ENCODE results near the gene RBM10. TPM values are rescaled to one million over a fixed set of nuclear protein-coding genes. Genes with fewer than 3 reads are reported as not detected.

RBM10 gene
- total RNA-seq, 1 experiment from 2014 or later, result 56.9 TPM

- Histone ChIP-seq H3K4me1 (ENCODE audit: control insufficient read depth in 1 of 2, insufficient read depth in 2 of 2, low read length in 2 of 2) (no peaks in the 10 kb centered on the region), H3K9ac (ENCODE audit: low read length) (no peak overlapping the region), H3K79me2 (ENCODE audit: insufficient read depth, low read length) (no peaks in the 10 kb centered on the region), H3K9me2 (ENCODE audit: insufficient read depth) (no peaks in the 10 kb centered on the region), H4K20me1 (ENCODE audit: insufficient read depth) (no peaks in the 10 kb centered on the region), H3K27ac (ENCODE audit: low read depth, low read length) (no peak overlapping the region), H3K36me3 (ENCODE audit: control insufficient read depth in 1 of 2, insufficient read depth in 2 of 2, low read length in 2 of 2) (peaks cover 37 to 51% of the 10 kb centered on the region in 2 experiments), H3K9me3 (ENCODE audit: control insufficient read depth in 1 of 2, insufficient read depth in 1 of 2, low read depth in 1 of 2, low read length in 2 of 2) (no peaks in the 10 kb centered on the region), H3K27me3 (ENCODE audit: insufficient read depth, low read length) (no peaks in the 10 kb centered on the region), H3K4me3 (replicated peaks in 1 of 2; ENCODE audit: low read depth in 1 of 2, low read length in 2 of 2) (no peak overlapping the region), H2AFZ (ENCODE audit: low read depth, low read length, poor library complexity, severe bottlenecking) (no peak overlapping the region), H3K4me2 (ENCODE audit: low read length) (no peak overlapping the region)
- RAD21 ChIA-PET (ENCODE audit: low non-redundant PET in 1 of 2, low total read pairs in 2 of 2, uncharacterized antibody in 2 of 2, unreplicated experiment in 2 of 2), result no interaction called here
- CTCF ChIA-PET, result no interaction called here
- no peak for ATAC-seq
- BruUV-seq (replicated peaks), result no TSS peak
- intact Hi-C loops (cut with micrococcal nuclease), result no loop called here
- DNase-seq (ENCODE audit: low read depth, low spot score), result no peak
- POLR2A ChIA-PET, result no interaction called here
- no peak for TF ChIP-seq ELF1 (IDR thresholded peaks at IDR 0.05; ENCODE audit: borderline replicate concordance, low read depth)
- TF ChIP-seq ZNF274 (IDR thresholded peaks at IDR 0.05; ENCODE audit: low read depth, low read length), result no peak
- TF ChIP-seq POLR2AphosphoS5 (IDR thresholded peaks at IDR 0.05; ENCODE audit: low read depth, low read length), result no peak
- TF ChIP-seq, protein P1, sequence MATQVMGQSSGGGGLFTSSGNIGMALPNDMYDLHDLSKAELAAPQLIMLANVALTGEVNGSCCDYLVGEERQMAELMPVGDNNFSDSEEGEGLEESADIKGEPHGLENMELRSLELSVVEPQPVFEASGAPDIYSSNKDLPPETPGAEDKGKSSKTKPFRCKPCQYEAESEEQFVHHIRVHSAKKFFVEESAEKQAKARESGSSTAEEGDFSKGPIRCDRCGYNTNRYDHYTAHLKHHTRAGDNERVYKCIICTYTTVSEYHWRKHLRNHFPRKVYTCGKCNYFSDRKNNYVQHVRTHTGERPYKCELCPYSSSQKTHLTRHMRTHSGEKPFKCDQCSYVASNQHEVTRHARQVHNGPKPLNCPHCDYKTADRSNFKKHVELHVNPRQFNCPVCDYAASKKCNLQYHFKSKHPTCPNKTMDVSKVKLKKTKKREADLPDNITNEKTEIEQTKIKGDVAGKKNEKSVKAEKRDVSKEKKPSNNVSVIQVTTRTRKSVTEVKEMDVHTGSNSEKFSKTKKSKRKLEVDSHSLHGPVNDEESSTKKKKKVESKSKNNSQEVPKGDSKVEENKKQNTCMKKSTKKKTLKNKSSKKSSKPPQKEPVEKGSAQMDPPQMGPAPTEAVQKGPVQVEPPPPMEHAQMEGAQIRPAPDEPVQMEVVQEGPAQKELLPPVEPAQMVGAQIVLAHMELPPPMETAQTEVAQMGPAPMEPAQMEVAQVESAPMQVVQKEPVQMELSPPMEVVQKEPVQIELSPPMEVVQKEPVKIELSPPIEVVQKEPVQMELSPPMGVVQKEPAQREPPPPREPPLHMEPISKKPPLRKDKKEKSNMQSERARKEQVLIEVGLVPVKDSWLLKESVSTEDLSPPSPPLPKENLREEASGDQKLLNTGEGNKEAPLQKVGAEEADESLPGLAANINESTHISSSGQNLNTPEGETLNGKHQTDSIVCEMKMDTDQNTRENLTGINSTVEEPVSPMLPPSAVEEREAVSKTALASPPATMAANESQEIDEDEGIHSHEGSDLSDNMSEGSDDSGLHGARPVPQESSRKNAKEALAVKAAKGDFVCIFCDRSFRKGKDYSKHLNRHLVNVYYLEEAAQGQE (IDR thresholded peaks at IDR 0.05; ENCODE audit: low read depth), result no peak
- TF ChIP-seq EGR1 (IDR thresholded peaks at IDR 0.05; ENCODE audit: low read depth), result no peak
- no peak for TF ChIP-seq CBX3 (IDR thresholded peaks at IDR 0.05; ENCODE audit: low read depth)
- no peak for TF ChIP-seq CTCF (IDR thresholded peaks at IDR 0.05 in 2 of 3, conservative IDR thresholded peaks at IDR 0.05 in 1 of 3; ENCODE audit: borderline replicate concordance in 1 of 3, insufficient read depth in 1 of 3, low read depth in 2 of 3, low read length in 2 of 3)
- no peak for TF ChIP-seq POLR2A (IDR thresholded peaks at IDR 0.05; ENCODE audit: borderline replicate concordance, extremely low read depth, insufficient read depth, insufficient read length)
- no peak for TF ChIP-seq SIN3A (IDR thresholded peaks at IDR 0.05; ENCODE audit: low read depth)
- TF ChIP-seq TCF7L2 (IDR thresholded peaks at IDR 0.05; ENCODE audit: borderline replicate concordance, extremely low read depth, insufficient read depth, insufficient read length), result no peak
- no peak for TF ChIP-seq SP1 (IDR thresholded peaks at IDR 0.05; ENCODE audit: low read depth)
- no peak for TF ChIP-seq ZFX (IDR thresholded peaks at IDR 0.05)
- no peak for TF ChIP-seq YY1 (IDR thresholded peaks at IDR 0.05; ENCODE audit: extremely low read depth, insufficient replicate concordance, low read depth, low read length)
- TF ChIP-seq, protein P2, sequence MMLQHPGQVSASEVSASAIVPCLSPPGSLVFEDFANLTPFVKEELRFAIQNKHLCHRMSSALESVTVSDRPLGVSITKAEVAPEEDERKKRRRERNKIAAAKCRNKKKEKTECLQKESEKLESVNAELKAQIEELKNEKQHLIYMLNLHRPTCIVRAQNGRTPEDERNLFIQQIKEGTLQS (IDR thresholded peaks at IDR 0.05), result no peak
These were observed 64.7 kb downstream of the RBM10 start for GRCh38 chrX:47209508-47210238.
